DLD1 (cell line): Measurements from ENCODE around the gene OXNAD1.

ENCODE experiments used
- in situ Hi-C: cut with HindIII; loops from 2 replicates; pipeline ENCODE4 v1.10.0; 2017; ENCODE audit warnings: low sequenced_read_pairs

The OXNAD1 gene

DNA sequence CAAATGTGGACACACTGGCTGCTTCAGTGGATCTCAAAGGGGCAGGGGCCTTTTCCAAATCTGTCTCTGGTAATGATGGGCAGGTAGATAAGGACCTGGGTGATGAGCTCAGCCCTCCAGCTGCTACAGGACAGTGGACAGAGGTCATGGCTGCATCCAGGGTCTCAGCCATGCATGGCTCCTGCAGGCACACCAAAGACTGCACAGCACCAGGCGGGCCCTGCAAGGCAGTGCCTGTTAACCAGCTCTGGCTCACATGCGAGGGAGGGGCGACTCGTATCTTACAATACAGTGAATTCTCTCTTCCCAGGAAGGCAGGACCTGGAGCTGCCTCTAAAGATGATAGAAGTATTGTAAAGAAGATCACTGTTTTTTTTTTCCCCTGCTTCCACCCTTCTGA is 58.7 kb downstream of the OXNAD1 start:
- in situ Hi-C loops = no loop called here

DNA sequence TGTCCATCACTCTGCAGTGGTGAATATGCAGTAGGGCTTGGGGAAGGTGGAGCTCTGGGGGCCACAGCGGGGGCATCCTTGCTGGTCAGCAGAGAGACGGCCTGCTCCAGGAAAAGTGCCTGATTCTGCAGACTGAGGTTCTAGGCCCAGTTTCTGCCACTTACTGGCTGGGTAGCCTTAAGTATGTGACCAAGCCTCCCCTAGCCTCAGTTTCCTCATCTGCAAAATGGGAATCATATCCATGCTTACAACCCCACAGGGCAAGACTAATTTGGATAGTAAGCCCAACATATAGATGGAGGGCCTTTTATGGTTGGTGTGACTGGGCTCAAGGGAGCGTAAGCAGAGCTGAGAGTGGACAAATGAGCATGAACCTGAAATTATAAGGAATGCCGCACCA is 60.8 kb downstream of the OXNAD1 start:
- in situ Hi-C loops = no loop called here

- in situ Hi-C loops = no loop called here
Observed at GRCh38 chr3:16326724-16327349, 61.8 kb downstream of the OXNAD1 start.

GRCh38 chr3:16328124-16328523 is 63.1 kb downstream of the OXNAD1 start:
- in situ Hi-C loops = no loop called here

DNA sequence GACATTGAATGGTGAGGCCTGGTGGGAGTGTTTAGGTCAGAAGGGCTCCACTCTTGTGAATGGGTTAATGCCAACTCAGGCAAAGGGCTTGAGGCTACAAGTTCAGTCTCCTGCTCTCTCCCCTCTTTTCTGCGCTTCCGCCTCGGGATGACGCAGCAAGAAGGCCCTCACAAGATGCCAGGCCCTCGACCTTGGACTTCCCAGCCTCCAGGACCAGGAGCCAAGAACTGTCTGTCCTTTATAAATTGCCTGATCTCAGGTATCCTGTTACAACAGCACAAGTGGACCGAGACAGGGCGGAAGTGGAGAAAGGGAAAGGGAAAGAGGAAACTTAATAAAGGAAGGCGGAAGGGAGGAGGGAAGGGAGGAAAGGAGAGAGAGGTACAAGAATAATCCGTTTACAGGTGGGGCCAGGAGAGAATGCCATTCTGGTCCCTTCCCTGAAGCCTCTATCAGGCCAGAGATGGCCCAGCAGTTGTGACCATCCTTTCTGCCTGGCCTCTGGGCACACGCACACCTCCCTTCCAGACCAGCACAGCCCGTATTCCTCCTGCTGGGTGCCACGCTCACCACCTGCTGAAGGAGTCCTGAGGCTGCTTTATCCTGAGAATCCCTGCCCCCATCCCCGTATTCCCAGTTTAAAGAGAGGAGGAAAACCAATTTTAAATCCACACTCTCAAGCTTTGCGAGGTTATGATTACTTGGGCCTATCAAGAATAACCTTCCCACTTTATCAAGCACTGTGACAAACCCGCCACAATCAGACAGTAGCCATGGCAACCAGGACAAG is 64.2 kb downstream of the OXNAD1 start:
- in situ Hi-C loops = no loop called here

DNA sequence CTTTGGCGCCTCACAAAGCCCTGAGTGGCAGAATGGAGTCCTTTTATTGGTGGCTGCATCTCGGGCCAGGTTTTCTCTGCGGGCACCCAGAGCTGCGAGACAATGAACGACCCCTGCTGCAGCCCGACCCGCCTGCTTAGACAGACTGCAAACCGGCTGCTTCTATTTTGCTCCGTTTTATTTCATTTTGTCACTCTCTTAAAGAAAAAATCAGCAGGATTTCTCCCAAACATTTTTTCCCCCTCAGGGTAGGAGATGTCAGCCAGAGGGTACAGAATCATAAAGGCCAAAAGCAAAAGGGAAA is 64.8 kb downstream of the OXNAD1 start:
- in situ Hi-C loops = no loop called here

GRCh38 chr3:16330351-16330750 is 65.3 kb downstream of the OXNAD1 start:
- in situ Hi-C loops = no loop called here

DNA sequence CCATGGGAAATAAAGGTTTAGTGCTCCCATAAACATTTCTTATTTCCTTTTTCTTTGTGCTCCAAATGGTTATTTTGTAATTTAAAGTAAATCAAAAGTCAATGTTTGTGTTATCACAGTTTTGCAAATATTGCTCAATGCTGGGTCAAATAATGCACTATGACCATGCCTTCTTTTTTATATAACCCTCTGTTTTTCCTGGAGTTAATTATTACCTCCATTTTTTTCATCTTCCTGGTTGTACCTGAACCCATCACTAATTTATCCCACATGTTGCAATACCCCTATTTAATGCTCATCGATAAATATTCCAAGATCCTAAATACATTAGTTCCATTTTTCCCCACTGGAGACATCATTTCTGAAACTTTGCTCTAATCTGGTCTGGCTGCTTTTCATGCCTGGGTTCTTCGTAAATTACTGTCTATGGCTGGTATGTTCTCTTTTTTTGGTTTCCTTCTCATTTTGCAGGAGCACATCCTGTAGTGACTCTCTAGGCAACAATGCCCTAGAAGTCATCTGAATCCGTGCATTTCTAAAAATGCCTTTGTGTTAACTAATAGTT is 66.4 kb downstream of the OXNAD1 start:
- in situ Hi-C loops = no loop called here

- in situ Hi-C loops = no loop called here
Observed at GRCh38 chr3:16332904-16333426, 68.0 kb downstream of the OXNAD1 start.

- in situ Hi-C loops = no loop called here
Observed at GRCh38 chr3:16334909-16335308, 69.9 kb downstream of the OXNAD1 start.

- in situ Hi-C loops = no loop called here
Observed at GRCh38 chr3:16335333-16335732, 70.3 kb downstream of the OXNAD1 start.

DNA sequence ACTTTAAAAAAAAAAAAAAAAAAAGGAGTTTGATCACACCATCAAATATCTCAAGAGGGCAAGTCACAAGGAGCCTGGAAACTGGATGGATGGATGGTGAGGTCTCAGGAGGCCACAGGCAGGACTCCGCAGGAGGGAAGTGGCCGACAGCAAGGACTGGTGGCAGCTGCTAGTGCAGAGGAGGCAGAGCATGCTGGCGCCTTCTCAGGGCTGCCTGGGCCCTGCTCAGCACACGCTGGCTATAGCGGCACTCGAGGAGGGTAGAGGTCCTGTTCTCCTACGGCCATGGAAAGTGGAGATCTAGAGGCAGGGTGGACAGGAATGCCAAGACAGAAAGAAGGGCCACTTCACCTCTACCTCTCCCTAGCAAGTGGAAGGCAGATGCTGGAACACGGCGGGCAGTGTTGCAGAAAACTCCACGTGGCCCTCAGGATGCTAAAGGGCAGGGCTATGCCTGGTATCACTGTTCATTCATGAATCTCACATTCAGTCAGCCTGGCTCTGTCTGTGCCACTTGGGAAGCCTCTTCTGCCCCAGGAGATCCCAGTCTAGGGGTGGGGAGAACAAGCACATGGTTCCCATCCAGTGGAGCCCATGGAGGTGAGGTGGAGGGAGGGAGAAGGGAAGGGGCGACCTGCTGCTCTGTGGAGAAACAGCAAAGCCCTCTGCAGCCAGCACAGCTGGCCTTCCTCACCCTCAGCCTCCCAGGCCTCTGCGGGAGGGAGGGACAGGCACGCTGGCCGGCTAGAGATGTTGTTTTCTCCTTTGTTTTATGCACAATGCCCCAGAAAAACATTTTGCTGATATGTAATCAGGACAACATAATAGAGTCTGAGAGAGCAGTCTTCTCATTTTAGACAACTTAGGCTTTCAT is 71.0 kb downstream of the OXNAD1 start:
- in situ Hi-C loops = no loop called here

DNA sequence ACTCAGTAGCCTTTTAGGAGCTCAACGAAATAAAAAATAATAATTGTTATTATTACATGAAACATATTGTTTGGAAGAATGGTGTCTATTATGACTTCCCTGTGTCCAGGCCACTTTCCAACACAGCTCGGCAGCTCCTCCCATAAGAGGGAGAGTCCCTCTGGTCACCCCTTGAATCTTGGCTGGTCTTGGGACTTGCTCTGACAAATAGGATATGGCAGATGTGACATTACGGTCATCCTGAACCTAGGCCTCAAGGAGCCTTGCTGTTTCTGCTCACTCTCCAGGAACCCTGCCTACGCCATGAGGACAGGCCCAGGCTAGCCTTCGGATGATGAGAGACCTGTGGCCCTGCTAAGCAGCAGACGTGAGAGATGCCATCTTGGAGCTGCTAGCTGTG is 71.8 kb downstream of the OXNAD1 start:
- in situ Hi-C loops = no loop called here

GRCh38 chr3:16337856-16338540 is 73.0 kb downstream of the OXNAD1 start:
- in situ Hi-C loops = no loop called here

DNA sequence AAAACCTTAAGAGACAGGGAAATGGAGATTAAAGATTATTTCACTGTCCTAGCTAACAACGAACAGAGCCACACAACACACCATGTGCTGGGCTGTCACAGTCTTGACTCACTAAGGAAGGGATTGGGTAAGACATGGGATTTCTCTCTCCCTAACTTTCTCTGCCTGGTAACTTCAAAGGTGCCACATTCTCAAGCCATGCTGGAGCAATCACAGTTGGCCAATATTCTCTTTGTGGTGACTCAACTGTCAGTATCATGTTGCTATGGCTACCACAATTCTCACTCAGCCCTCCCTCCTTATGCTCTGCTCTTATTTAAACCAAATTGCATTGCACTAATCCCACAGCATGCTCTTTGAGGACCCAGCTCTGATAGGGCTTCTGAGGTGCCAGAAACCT is 74.0 kb downstream of the OXNAD1 start:
- in situ Hi-C loops = no loop called here

DNA sequence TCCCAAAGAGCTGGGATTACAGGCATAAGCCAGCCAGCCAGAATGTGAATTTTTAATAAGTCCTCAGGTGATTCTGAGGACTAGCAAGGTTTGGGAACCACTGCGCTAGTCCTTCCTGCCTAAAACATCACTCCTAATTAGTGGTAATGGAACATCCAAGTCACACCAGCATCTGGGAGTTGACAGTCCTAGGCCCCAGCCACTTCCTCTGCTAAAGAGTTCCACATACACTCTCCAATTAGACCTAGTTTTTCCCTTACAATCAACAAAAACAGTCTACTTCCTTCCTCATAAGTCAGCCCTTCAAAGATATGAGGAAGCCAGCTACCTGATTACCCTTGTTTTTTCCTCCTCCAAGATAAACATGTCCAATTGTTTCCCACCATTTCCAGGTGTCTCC is 78.1 kb downstream of the OXNAD1 start:
- in situ Hi-C loops = no loop called here

DNA sequence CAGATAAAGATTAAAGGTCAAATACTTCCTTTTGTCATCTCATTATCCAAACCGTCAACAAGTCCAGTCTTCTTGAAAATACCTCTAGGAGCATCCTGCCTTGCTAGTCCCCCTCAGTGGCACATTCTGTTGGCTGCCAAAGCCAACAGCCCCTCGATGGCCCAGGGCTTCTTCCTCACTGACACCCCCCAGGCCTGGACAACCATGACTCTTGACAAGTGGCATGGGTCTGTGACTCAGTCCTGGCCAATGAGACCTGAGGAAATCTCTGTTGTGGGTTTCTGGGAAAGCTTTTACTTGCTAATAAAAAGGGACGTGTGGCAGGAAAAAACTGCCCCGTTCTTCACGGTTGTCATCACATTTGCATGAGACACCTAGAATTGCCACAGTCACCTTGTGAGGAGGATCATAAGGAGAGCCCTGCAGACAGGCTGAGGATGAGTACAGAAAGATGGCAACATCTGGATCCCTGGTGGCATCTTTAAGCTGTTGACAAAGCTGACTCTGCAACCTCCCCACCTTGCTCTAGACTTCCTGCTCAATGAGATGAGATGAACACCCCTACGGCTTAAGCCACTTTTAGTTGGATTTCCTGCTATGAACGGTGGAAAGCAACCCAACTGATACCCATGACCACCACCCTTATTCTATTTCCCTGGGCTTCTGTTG is 81.5 kb downstream of the OXNAD1 start:
- in situ Hi-C loops = no loop called here

GRCh38 chr3:16347548-16347947 is 82.5 kb downstream of the OXNAD1 start:
- in situ Hi-C loops = no loop called here

DNA sequence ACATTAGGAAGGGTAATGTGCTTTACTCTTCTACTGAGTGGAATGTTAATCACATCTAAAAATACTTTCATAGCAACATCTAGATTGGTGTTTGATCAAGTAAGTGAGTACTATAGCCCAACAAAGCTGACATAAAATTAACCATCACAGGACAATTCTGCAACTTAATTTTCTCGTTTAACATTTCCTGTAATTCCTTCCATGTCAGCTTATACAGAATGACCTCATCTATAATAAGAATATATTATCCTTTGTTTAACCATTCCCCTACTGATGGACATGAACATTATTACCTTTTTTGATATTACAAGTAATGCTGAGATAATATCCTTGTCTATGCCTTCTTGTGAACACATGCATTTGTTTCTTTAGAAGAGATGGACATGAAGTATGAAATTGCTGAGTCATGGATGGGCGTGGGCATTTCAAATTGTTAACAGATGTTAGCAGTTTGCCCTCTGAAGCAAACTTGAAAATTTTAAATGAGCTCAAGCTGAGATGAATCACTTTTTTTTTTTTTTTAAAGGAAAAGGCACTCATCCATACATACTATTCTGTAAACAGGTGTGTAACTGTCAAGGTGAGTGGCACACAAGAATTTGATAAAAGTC is 85.1 kb downstream of the OXNAD1 start:
- in situ Hi-C loops = no loop called here
